Measurements from ENCODE around the gene CAMK2A. TPM values are rescaled to one million over a fixed set of nuclear protein-coding genes. Genes with fewer than 3 reads are reported as not detected.

CAMK2A gene
- total RNA-seq, 2 experiments from 2014 or later: not detected

GRCh38 chr5:150323092-150323491 is 33.5 kb upstream of the CAMK2A start:
- ChIA-PET CTCF (no interaction called here), POLR2A (no interaction called here)
- H3K27ac Mint-ChIP-seq: no peak overlapping the region
- DNase-seq (no peak), ATAC-seq (no peak)
- H3K9me3 Mint-ChIP-seq (ENCODE audit: insufficient read depth): no peaks in the 10 kb centered on the region
- no peaks in the 10 kb centered on the region for H3K4me1 Mint-ChIP-seq (ENCODE audit: low read depth)
- H3K36me3 Mint-ChIP-seq (ENCODE audit: low read depth): no peaks in the 10 kb centered on the region
- H3K27me3 Mint-ChIP-seq (ENCODE audit: low read depth): peaks cover 16% of the 10 kb centered on the region
- H3K4me3 Mint-ChIP-seq: no peak overlapping the region

- no peaks in the 10 kb centered on the region for H3K36me3 Mint-ChIP-seq (ENCODE audit: low read depth)
- POLR2A ChIA-PET: no interaction called here
These were observed 32.6 kb upstream of the CAMK2A start for GRCh38 chr5:150322202-150322601.

GRCh38 chr5:150321784-150322183 is 32.2 kb upstream of the CAMK2A start:
- no peak for DNase-seq
- H3K27ac Mint-ChIP-seq: no peak overlapping the region
- H3K4me1 Mint-ChIP-seq (ENCODE audit: low read depth): no peaks in the 10 kb centered on the region
- H3K4me3 Mint-ChIP-seq: no peak overlapping the region
- ChIA-PET POLR2A (no interaction called here), CTCF (interaction anchor here (1.2 kb wide), 1 partner anchor 11 kb away, joined by 4 read pairs; no protein-coding TSS in a partner anchor)
- H3K9me3 Mint-ChIP-seq (ENCODE audit: insufficient read depth): no peaks in the 10 kb centered on the region
- ATAC-seq: no peak
- no peaks in the 10 kb centered on the region for H3K36me3 Mint-ChIP-seq (ENCODE audit: low read depth)
- H3K27me3 Mint-ChIP-seq (ENCODE audit: low read depth): peaks cover 10% of the 10 kb centered on the region

More at GRCh38 chr5:150322202-150322601, 32.6 kb upstream of the CAMK2A start:
- ATAC-seq: no peak
- DNase-seq: no peak
- no peaks in the 10 kb centered on the region for H3K9me3 Mint-ChIP-seq (ENCODE audit: insufficient read depth)
- H3K4me1 Mint-ChIP-seq (ENCODE audit: low read depth): no peaks in the 10 kb centered on the region
- no peak overlapping the region for H3K4me3 Mint-ChIP-seq
- CTCF ChIA-PET: no interaction called here
- peaks cover 11% of the 10 kb centered on the region for H3K27me3 Mint-ChIP-seq (ENCODE audit: low read depth)
- no peak overlapping the region for H3K27ac Mint-ChIP-seq

GRCh38 chr5:150321211-150321610 is 31.6 kb upstream of the CAMK2A start:
- POLR2A ChIA-PET: interaction anchor here (0.8 kb wide), 1 partner anchor 61 kb away, joined by 4 read pairs; no protein-coding TSS in a partner anchor
- no peak overlapping the region for H3K4me3 Mint-ChIP-seq
- no peaks in the 10 kb centered on the region for H3K4me1 Mint-ChIP-seq (ENCODE audit: low read depth)
- no peaks in the 10 kb centered on the region for H3K36me3 Mint-ChIP-seq (ENCODE audit: low read depth)
- peaks cover 10% of the 10 kb centered on the region for H3K27me3 Mint-ChIP-seq (ENCODE audit: low read depth)
- H3K27ac Mint-ChIP-seq: no peak overlapping the region
- CTCF ChIA-PET: interaction anchor here (0.9 to 1.2 kb wide), 2 partner anchors 11 to 30 kb away, joined by 3 to 4 read pairs; no protein-coding TSS in a partner anchor
- ATAC-seq (no peak), DNase-seq (no peak)
- H3K9me3 Mint-ChIP-seq (ENCODE audit: insufficient read depth): no peaks in the 10 kb centered on the region

- ATAC-seq: no peak
- Mint-ChIP-seq H3K36me3 (ENCODE audit: low read depth) (no peaks in the 10 kb centered on the region), H3K27me3 (ENCODE audit: low read depth) (peaks cover 7% of the 10 kb centered on the region), H3K27ac (no peak overlapping the region), H3K4me1 (ENCODE audit: low read depth) (no peaks in the 10 kb centered on the region), H3K9me3 (ENCODE audit: insufficient read depth) (no peaks in the 10 kb centered on the region), H3K4me3 (no peak overlapping the region)
- ChIA-PET POLR2A (interaction anchor here (0.8 to 1.0 kb wide), 2 partner anchors 63 to 622 kb away, joined by 4 read pairs; no protein-coding TSS in a partner anchor), CTCF (interaction anchor here (0.6 to 0.9 kb wide), 2 partner anchors 14 to 29 kb away, joined by 3 read pairs; no protein-coding TSS in a partner anchor)
- DNase-seq: no peak
These were observed 30.6 kb upstream of the CAMK2A start for GRCh38 chr5:150320044-150320613.

DNA sequence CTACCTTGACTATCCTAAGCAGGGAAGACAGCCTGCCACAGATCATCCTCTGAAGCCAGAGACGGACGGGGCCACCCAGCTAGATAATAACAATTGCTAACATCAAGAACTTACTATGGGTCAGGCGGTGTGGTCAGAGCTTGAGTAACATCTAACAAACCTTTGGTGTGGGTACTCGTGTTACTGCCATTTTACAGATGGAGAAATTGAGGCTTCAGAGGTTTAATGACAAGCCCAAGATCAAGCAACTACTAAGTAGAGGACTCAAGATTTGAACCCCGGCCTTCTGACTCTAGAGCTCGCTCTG is 29.9 kb upstream of the CAMK2A start:
- Mint-ChIP-seq H3K27ac (no peak overlapping the region), H3K36me3 (ENCODE audit: low read depth) (no peaks in the 10 kb centered on the region), H3K27me3 (ENCODE audit: low read depth) (peaks cover 7% of the 10 kb centered on the region), H3K4me3 (no peak overlapping the region), H3K4me1 (ENCODE audit: low read depth) (no peaks in the 10 kb centered on the region), H3K9me3 (ENCODE audit: insufficient read depth) (no peaks in the 10 kb centered on the region)
- DNase-seq: no peak
- POLR2A ChIA-PET: no interaction called here
- CTCF ChIA-PET: no interaction called here
- no peak for ATAC-seq

DNA sequence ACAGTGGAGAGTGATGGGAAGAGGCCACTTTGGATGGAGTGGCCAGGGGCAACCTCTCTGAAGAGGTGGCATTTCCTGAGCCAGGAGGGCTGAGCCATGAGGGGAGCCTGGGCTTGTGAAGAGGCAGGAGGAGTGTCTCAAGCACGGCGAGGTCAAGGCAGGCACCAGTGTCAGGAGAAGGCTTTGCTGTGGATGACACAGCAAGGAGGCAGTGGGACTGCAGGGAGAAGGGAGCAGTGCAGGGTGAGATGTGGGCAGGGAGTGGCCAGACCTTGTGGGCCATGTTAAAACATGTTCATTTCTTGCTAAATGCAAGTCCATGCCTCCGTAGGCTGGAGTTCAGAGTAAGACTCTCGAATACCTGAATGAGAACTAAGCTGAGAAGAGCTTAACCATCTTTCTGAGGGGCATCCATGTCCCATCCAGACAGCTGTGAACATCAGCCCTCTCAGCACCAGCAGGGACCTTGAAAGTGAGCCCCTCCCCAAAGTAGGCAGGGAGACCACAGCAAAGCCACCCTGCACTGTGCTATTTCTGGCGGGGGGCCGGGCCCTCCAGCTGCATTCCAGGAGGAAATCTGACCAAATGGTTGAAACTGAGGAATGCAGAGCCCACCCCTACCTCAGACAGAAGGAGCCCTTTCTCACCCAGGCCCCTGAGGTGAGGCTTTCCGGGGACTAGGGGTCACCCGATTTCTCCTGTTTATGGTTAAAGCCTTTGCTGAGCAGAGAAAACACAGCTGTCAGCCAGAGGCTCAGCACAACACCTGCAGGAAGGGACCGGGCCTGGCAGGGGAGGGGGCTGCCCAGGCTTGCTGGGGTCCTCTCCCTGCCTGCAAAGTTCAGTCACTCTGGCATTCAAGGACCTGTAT is 29.3 kb upstream of the CAMK2A start:
- ChIA-PET POLR2A (no interaction called here), CTCF (no interaction called here)
- H3K4me1 Mint-ChIP-seq (ENCODE audit: low read depth): peaks cover 4% of the 10 kb centered on the region
- DNase-seq: no peak
- no peaks in the 10 kb centered on the region for H3K9me3 Mint-ChIP-seq (ENCODE audit: insufficient read depth)
- H3K36me3 Mint-ChIP-seq (ENCODE audit: low read depth): no peaks in the 10 kb centered on the region
- peaks cover 7% of the 10 kb centered on the region for H3K27me3 Mint-ChIP-seq (ENCODE audit: low read depth)
- no peak for ATAC-seq
- no peak overlapping the region for H3K4me3 Mint-ChIP-seq
- H3K27ac Mint-ChIP-seq: no peak overlapping the region

- Mint-ChIP-seq H3K27me3 (ENCODE audit: low read depth) (peaks cover 10% of the 10 kb centered on the region), H3K27ac (no peak overlapping the region), H3K4me3 (no peak overlapping the region), H3K4me1 (ENCODE audit: low read depth) (peaks cover 6% of the 10 kb centered on the region), H3K36me3 (ENCODE audit: low read depth) (no peaks in the 10 kb centered on the region), H3K9me3 (ENCODE audit: insufficient read depth) (no peaks in the 10 kb centered on the region)
- ATAC-seq (no peak), DNase-seq (no peak)
- ChIA-PET CTCF (no interaction called here), POLR2A (no interaction called here)
These were observed 27.8 kb upstream of the CAMK2A start for GRCh38 chr5:150317048-150318003.

DNA sequence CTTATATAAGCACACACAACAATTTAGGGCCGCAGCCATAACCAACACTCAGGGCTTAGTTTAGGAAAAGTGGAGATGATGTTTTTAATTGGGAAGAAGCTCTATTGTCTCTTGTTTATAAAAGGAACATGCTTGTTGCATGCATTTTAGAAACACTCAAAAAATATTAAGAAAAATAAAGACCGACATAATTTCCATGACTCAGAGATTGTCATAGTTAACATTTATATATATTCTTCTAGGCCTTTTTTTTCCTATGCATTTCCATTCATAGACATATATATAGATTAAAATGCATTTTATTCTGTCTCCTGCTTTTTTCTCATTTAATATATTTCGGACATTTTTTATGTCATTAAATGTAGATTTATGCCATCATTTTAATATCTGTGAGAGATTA is 26.7 kb upstream of the CAMK2A start:
- ChIA-PET POLR2A (no interaction called here), CTCF (no interaction called here)
- Mint-ChIP-seq H3K4me1 (ENCODE audit: low read depth) (peaks cover 6% of the 10 kb centered on the region), H3K4me3 (no peak overlapping the region), H3K27ac (no peak overlapping the region), H3K9me3 (ENCODE audit: insufficient read depth) (no peaks in the 10 kb centered on the region), H3K36me3 (ENCODE audit: low read depth) (no peaks in the 10 kb centered on the region), H3K27me3 (ENCODE audit: low read depth) (peaks cover 10% of the 10 kb centered on the region)
- no peak for DNase-seq
- no peak for ATAC-seq

DNA sequence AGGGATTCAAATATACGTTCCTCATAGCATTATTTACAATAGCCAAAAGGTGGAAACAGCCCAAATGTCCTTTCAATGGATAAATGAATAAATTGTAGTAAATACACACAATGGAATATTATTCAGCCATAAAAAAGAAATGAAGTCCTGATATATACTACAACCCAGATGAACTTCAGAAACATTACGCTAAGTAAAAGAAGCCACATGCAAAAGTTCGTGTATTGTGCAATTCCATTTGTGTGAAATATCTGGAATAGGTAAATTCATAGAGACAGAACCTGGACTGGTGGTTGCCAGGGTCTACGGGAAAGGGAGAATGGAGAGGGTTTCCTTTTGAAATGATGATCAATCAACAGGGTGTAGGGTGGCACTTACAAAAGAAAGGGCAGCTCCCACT is 25.7 kb upstream of the CAMK2A start:
- H3K4me3 Mint-ChIP-seq: no peak overlapping the region
- peaks cover 6% of the 10 kb centered on the region for H3K4me1 Mint-ChIP-seq (ENCODE audit: low read depth)
- ChIA-PET CTCF (no interaction called here), POLR2A (no interaction called here)
- DNase-seq (no peak), ATAC-seq (no peak)
- no peaks in the 10 kb centered on the region for H3K36me3 Mint-ChIP-seq (ENCODE audit: low read depth)
- H3K9me3 Mint-ChIP-seq (ENCODE audit: insufficient read depth): no peaks in the 10 kb centered on the region
- peaks cover 12% of the 10 kb centered on the region for H3K27me3 Mint-ChIP-seq (ENCODE audit: low read depth)
- H3K27ac Mint-ChIP-seq: no peak overlapping the region

DNA sequence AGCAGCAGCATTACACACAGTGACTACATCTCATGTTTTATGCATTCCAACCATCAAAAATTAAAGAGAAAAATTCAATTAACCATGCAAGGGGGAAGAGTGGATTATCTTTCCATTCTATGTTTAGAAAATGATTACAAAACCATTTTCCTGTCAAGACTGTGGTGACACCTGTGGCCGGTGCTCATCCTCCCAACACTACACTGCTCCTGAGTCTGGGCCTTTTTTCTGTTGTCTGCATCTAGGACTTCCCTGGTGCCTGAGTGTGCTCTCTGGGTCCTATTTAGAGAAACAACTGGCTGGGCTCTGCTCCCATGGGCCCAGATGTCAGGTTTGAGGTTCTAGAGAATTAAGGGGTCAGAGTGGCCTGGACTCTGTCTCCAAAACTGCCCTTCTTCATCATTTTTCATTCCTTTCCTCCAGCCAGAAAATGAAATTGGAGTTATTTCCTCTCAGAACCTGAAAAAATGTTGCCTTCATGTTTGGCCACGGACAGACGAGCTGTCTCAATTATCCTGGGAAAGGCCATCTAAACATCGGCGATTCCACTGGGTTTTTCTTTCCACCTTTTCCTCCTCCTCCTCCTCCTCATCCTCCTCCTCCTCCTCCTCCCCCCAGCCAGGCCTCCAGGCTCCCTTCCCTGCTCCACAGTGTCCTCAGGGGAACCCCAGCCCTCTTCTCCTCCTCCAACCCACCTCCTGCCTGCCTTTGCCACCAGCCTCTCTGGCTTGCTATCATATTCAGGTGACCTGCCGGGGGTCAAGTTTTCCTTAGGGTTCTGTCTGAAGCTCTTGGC is 24.5 kb upstream of the CAMK2A start:
- POLR2A ChIA-PET: no interaction called here
- no peak overlapping the region for H3K27ac Mint-ChIP-seq
- peaks cover 6% of the 10 kb centered on the region for H3K4me1 Mint-ChIP-seq (ENCODE audit: low read depth)

More for the DNA sequence above, 24.5 kb upstream of the CAMK2A start:
- H3K27me3 Mint-ChIP-seq (ENCODE audit: low read depth): peaks cover 12% of the 10 kb centered on the region
- CTCF ChIA-PET: no interaction called here
- no peak overlapping the region for H3K4me3 Mint-ChIP-seq
- no peaks in the 10 kb centered on the region for H3K36me3 Mint-ChIP-seq (ENCODE audit: low read depth)
- DNase-seq (no peak), ATAC-seq (no peak)
- H3K9me3 Mint-ChIP-seq (ENCODE audit: insufficient read depth): no peaks in the 10 kb centered on the region

Measured in activated CD8-positive, alpha-beta T cell treated with anti-CD3 and anti-CD28 coated beads, Interleukin-2, amount 10 ng/mL, durations not matched to agents 7 days and 5 days (primary cell).